HepG2 (cell line): ENCODE results near the gene DRC7. TPM values are rescaled to one million over a fixed set of nuclear protein-coding genes. Genes with fewer than 3 reads are reported as not detected.

Experiments used
- ARNTL ChIP-seq: sonication (generic); formaldehyde crosslinking; IDR thresholded peaks from 2 replicates; pipeline ENCODE4 v1.4.0; 2020; ENCODE audit warnings: mild to moderate bottlenecking, missing genetic modification reagents
- CEBPB ChIP-seq: IDR thresholded peaks from 2 replicates; pipeline ENCODE4 v1.6.1; 2011; ENCODE audit warnings: low read depth, low read length, improper control_type of control experiment, borderline replicate concordance
- CHD4 ChIP-seq: fragments of 200-600 bp; sonication (generic); IDR thresholded peaks from 2 replicates; pipeline ENCODE4 v1.7.0; 2017; ENCODE audit warnings: mild to moderate bottlenecking, low read length, borderline replicate concordance
- DNMT3B ChIP-seq: conservative IDR thresholded peaks from 2 replicates; pipeline ENCODE4 v1.6.1; 2016; ENCODE audit warnings: missing biosample characterization, control low read depth
- IRF2 ChIP-seq: IDR thresholded peaks from 2 replicates; pipeline ENCODE4 v1.6.1; 2018; ENCODE audit warnings: missing genetic modification reagents, missing compliant biosample characterization
- KDM4B ChIP-seq: sonication (generic); formaldehyde crosslinking; IDR thresholded peaks from 2 replicates; pipeline ENCODE4 v1.4.0; 2020; ENCODE audit warnings: missing genetic modification reagents
- MED1 ChIP-seq: sonication (generic); formaldehyde crosslinking; IDR thresholded peaks from 2 replicates; pipeline ENCODE4 v1.4.0; 2020; ENCODE audit warnings: missing genetic modification reagents
- NCOA5 ChIP-seq: sonication (generic); formaldehyde crosslinking; IDR thresholded peaks from 2 replicates; pipeline ENCODE4 v1.4.0; 2020; ENCODE audit warnings: missing genetic modification reagents
- PHB2 ChIP-seq: fragments of 450-650 bp; IDR thresholded peaks from 2 replicates; pipeline ENCODE4 v1.6.1; 2018; ENCODE audit not compliant: partially characterized antibody
- PPARG ChIP-seq: conservative IDR thresholded peaks from 2 replicates; pipeline ENCODE4 v1.6.1; 2016; ENCODE audit warnings: missing biosample characterization, missing genetic modification reagents
- RAD21 ChIP-seq: fragments of 450-650 bp; formaldehyde crosslinking; IDR thresholded peaks from 2 replicates; pipeline ENCODE4 v1.5.0; 2020; ENCODE audit warnings: mild to moderate bottlenecking
- SP4 ChIP-seq: sonication (generic); formaldehyde crosslinking; IDR thresholded peaks from 2 replicates; pipeline ENCODE4 v1.8.1; 2023; ENCODE audit warnings: mild to moderate bottlenecking, missing genetic modification reagents
- THAP11 ChIP-seq: IDR thresholded peaks from 2 replicates; pipeline ENCODE4 v1.6.1; 2016; ENCODE audit warnings: missing biosample characterization, missing genetic modification reagents
- YEATS4 ChIP-seq: sonication (generic); formaldehyde crosslinking; IDR thresholded peaks from 2 replicates; pipeline ENCODE4 v1.4.0; 2020; ENCODE audit warnings: missing genetic modification reagents, borderline replicate concordance
- ZMYM2 ChIP-seq: sonication (generic); formaldehyde crosslinking; IDR thresholded peaks from 2 replicates; pipeline ENCODE4 v1.8.0; 2022; ENCODE audit warnings: mild to moderate bottlenecking, missing genetic modification reagents
- ZNF224 ChIP-seq: sonication (generic); formaldehyde crosslinking; IDR thresholded peaks from 2 replicates; pipeline ENCODE4 v1.5.0; 2020; ENCODE audit warnings: mild to moderate bottlenecking, missing genetic modification reagents
- ZNF549 ChIP-seq: sonication (generic); formaldehyde crosslinking; IDR thresholded peaks from 2 replicates; pipeline ENCODE4 v1.5.0; 2020; ENCODE audit warnings: missing genetic modification reagents
- ZNF605 ChIP-seq: sonication (generic); formaldehyde crosslinking; IDR thresholded peaks from 2 replicates; pipeline ENCODE4 v1.8.0; 2022; ENCODE audit warnings: mild to moderate bottlenecking, missing genetic modification reagents
- ZNF7 ChIP-seq: IDR thresholded peaks from 2 replicates; pipeline ENCODE4 v1.6.1; 2016; ENCODE audit warnings: missing biosample characterization, missing genetic modification reagents
- ZNF816 ChIP-seq: sonication (generic); formaldehyde crosslinking; IDR thresholded peaks from 2 replicates; pipeline ENCODE4 v1.8.0; 2022; ENCODE audit warnings: missing genetic modification reagents, mild to moderate bottlenecking, borderline replicate concordance
- ZSCAN30 ChIP-seq: sonication (generic); formaldehyde crosslinking; IDR thresholded peaks from 2 replicates; pipeline ENCODE4 v1.5.0; 2020; ENCODE audit warnings: mild to moderate bottlenecking, missing genetic modification reagents
- polyA plus RNA-seq, 8 experiments: library from polyadenylated mRNA; depleted of rRNA in 3 of 8; stranded (reverse) in 7 of 8; unstranded in 1 of 8; fragments of >200 nt; fragmentation: Illumina TruSeq in 4 of 8; extraction: Trizol in 4 of 8; gene quantifications; 2 replicates each; pipeline versions ENCODE4 v1.2.1 to v1.2.3, GENCODE V29; 2011 to 2016; ENCODE audit warnings: low read depth in 4 of 8, missing spikeins in 1 of 8, mixed read lengths in 1 of 8; ENCODE audit not compliant: insufficient read depth in 1 of 8
- total RNA-seq, 5 experiments: library from RNA; depleted of rRNA; stranded (reverse); fragments of >200 nt; fragmentation: Illumina TruSeq; extraction: Trizol; gene quantifications; 2 replicates each; pipeline ENCODE4 v1.2.3, GENCODE V29; 2016; ENCODE audit warnings: low read depth in 1 of 5
- TF ChIP-seq, protein P1 (sequence below): sonication (generic); formaldehyde crosslinking; IDR thresholded peaks from 2 replicates; pipeline ENCODE4 v1.5.0; 2020; ENCODE audit warnings: missing genetic modification reagents
- TF ChIP-seq, protein P2 (sequence below): IDR thresholded peaks from 2 replicates; pipeline ENCODE4 v1.6.1; 2016; ENCODE audit warnings: control low read depth
- TF ChIP-seq, protein P3 (sequence below): sonication (generic); formaldehyde crosslinking; IDR thresholded peaks from 2 replicates; pipeline ENCODE4 v1.4.0; 2020; ENCODE audit warnings: mild to moderate bottlenecking, missing genetic modification reagents
- TF ChIP-seq, protein P4 (sequence below): sonication (generic); formaldehyde crosslinking; IDR thresholded peaks from 2 replicates; pipeline ENCODE4 v1.5.0; 2020; ENCODE audit warnings: mild to moderate bottlenecking, missing genetic modification reagents

Gene DRC7
- total and polyA plus RNA-seq, 2 of the 13 experiments (the other 11 are each of a cell fraction or from before 2014, with no cell fraction given): 2.7 to 3.4 TPM

DNA sequence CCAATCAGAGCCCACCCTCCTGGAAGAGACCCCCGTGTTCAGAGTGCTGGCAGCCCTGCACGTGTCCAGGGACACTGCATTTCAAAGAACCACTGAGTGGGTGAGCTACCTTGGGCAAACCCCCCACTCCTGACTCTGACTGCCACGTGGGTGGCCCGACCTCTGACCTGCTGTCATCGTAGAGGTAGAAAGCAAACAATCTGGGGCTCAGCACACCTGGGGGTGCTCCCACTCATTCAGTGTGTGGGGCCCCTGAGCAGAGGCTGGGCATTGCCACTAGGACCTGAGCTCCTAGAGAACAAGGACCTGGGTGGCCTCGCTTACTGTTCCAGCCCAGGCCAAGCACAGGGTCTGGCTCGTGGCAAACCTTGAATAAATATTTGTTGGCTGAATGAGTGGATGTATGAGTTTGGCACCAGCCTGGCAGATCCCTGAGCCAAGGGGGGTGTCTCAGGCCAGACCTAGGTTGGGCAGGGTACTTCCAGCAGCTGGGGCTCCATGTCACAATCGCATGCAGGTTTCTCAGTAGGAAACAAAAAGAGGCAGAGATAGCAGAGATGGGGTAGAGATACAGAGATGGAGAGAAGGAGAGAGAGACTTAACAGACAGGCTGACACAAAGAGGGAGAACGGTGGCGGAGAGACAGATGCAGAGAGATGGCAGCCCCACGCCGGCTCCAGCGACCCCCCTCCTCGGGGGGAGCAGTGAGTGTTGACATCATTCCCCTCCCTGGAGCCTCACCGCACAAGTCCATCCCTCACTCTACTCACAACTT lies 5.4 kb upstream of the DRC7 start (continued):
- TF ChIP-seq PHB2 (no peak), ZNF224 (no peak), RAD21 (no peak), MED1 (CRISPR knock-in tag) (no peak), DNMT3B (CRISPR knock-in tag) (no peak), YEATS4 (no peak), NCOA5 (CRISPR knock-in tag) (no peak), CEBPB (0 out of 2 replicates have a peak, but pooled peaks have one; percentile 3), THAP11 (CRISPR knock-in tag) (0 out of 2 replicates have a peak, but pooled peaks have one; percentile 6), ZNF7 (CRISPR knock-in tag) (no peak), IRF2 (CRISPR knock-in tag) (no peak), ZNF605 (CRISPR knock-in tag) (peak; percentile 15; the same call in 1 of the 2 replicates), ARNTL (no peak), SP4 (CRISPR knock-in tag) (peak; percentile 30; the same call in 1 of the 2 replicates), ZNF816 (CRISPR knock-in tag) (no peak), PPARG (CRISPR knock-in tag) (0 out of 2 replicates have a peak, but pooled peaks have one; percentile 40), ZNF549 (CRISPR knock-in tag) (no peak), KDM4B (CRISPR knock-in tag) (no peak; the same call in 1 of the 2 replicates), ZMYM2 (CRISPR knock-in tag) (no peak), ZSCAN30 (CRISPR knock-in tag) (no peak), CHD4 (no peak)
- TF ChIP-seq, protein P1, sequence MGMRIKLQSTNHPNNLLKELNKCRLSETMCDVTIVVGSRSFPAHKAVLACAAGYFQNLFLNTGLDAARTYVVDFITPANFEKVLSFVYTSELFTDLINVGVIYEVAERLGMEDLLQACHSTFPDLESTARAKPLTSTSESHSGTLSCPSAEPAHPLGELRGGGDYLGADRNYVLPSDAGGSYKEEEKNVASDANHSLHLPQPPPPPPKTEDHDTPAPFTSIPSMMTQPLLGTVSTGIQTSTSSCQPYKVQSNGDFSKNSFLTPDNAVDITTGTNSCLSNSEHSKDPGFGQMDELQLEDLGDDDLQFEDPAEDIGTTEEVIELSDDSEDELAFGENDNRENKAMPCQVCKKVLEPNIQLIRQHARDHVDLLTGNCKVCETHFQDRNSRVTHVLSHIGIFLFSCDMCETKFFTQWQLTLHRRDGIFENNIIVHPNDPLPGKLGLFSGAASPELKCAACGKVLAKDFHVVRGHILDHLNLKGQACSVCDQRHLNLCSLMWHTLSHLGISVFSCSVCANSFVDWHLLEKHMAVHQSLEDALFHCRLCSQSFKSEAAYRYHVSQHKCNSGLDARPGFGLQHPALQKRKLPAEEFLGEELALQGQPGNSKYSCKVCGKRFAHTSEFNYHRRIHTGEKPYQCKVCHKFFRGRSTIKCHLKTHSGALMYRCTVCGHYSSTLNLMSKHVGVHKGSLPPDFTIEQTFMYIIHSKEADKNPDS (CRISPR knock-in tag): no peak
- TF ChIP-seq, protein P2, sequence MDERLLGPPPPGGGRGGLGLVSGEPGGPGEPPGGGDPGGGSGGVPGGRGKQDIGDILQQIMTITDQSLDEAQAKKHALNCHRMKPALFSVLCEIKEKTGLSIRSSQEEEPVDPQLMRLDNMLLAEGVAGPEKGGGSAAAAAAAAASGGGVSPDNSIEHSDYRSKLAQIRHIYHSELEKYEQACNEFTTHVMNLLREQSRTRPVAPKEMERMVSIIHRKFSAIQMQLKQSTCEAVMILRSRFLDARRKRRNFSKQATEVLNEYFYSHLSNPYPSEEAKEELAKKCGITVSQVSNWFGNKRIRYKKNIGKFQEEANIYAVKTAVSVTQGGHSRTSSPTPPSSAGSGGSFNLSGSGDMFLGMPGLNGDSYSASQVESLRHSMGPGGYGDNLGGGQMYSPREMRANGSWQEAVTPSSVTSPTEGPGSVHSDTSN (CRISPR knock-in tag): no peak
- TF ChIP-seq, protein P3, sequence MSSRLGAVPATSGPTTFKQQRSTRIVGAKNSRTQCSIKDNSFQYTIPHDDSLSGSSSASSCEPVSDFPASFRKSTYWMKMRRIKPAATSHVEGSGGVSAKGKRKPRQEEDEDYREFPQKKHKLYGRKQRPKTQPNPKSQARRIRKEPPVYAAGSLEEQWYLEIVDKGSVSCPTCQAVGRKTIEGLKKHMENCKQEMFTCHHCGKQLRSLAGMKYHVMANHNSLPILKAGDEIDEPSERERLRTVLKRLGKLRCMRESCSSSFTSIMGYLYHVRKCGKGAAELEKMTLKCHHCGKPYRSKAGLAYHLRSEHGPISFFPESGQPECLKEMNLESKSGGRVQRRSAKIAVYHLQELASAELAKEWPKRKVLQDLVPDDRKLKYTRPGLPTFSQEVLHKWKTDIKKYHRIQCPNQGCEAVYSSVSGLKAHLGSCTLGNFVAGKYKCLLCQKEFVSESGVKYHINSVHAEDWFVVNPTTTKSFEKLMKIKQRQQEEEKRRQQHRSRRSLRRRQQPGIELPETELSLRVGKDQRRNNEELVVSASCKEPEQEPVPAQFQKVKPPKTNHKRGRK (CRISPR knock-in tag): no peak
- TF ChIP-seq, protein P4, sequence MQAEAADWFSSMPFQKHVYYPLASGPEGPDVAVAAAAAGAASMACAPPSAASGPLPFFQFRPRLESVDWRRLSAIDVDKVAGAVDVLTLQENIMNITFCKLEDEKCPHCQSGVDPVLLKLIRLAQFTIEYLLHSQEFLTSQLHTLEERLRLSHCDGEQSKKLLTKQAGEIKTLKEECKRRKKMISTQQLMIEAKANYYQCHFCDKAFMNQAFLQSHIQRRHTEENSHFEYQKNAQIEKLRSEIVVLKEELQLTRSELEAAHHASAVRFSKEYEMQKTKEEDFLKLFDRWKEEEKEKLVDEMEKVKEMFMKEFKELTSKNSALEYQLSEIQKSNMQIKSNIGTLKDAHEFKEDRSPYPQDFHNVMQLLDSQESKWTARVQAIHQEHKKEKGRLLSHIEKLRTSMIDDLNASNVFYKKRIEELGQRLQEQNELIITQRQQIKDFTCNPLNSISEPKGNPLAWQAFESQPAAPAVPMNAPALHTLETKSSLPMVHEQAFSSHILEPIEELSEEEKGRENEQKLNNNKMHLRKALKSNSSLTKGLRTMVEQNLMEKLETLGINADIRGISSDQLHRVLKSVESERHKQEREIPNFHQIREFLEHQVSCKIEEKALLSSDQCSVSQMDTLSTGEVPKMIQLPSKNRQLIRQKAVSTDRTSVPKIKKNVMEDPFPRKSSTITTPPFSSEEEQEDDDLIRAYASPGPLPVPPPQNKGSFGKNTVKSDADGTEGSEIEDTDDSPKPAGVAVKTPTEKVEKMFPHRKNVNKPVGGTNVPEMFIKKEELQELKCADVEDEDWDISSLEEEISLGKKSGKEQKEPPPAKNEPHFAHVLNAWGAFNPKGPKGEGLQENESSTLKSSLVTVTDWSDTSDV: no peak
